ENCODE measurements around the gene KCTD2. TPM values are rescaled to one million over a fixed set of nuclear protein-coding genes. Genes with fewer than 3 reads are reported as not detected.
A peak's percentile ranks its signal among the peaks of the same experiment; 100 is the strongest.

The KCTD2 gene
- total RNA-seq, 1 donor: 20.2 TPM

DNA sequence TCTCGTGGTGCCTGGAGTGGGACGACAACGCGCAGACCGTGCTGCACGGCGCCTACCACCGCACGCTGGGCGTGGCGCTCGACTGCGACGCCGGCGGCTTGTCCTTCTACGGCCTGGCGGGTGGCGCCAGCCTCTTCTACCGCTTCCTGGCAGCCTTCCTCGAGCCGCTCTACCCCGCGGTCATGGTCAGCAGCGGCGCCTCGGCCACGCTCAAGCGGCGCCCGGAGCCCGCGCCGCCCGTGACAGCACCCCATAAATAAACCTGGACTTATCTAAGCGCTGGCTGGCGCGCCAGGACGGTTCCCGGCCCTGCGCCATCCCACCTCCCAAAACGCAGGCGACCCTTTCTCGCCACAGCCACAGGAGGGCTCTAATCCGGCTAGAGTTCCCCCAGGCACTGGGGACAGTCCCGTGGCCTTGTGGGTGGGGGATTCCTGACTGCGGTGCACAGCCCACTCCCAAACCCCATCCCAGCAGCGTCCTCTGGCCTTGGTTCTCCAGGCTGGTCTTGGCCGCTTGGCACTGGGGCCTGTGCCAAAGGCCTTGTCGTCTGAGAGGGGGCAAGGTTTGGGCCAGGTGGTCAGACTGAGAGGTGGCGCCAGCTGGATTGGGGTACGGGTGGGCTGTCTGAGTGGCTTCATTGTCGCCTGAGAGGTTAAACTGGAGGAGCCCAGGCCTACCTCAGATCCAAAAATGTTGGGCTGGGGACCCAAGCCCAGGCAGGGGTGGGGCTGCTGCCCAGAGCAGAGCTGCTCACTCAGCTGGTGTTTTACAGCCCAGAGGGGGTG lies 30.7 kb downstream of the KCTD2 start:
- TF ChIP-seq, protein P1, sequence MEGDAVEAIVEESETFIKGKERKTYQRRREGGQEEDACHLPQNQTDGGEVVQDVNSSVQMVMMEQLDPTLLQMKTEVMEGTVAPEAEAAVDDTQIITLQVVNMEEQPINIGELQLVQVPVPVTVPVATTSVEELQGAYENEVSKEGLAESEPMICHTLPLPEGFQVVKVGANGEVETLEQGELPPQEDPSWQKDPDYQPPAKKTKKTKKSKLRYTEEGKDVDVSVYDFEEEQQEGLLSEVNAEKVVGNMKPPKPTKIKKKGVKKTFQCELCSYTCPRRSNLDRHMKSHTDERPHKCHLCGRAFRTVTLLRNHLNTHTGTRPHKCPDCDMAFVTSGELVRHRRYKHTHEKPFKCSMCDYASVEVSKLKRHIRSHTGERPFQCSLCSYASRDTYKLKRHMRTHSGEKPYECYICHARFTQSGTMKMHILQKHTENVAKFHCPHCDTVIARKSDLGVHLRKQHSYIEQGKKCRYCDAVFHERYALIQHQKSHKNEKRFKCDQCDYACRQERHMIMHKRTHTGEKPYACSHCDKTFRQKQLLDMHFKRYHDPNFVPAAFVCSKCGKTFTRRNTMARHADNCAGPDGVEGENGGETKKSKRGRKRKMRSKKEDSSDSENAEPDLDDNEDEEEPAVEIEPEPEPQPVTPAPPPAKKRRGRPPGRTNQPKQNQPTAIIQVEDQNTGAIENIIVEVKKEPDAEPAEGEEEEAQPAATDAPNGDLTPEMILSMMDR (IDR thresholded peaks at IDR 0.05; ENCODE audit: insufficient read depth, low read length): no peak
- no peak overlapping the region for H3K4me3 ChIP-seq (ENCODE audit: low read depth, low read length)
- no peak for DNase-seq (ENCODE audit: low read depth)

- TF ChIP-seq, protein P1 (IDR thresholded peaks at IDR 0.05; ENCODE audit: insufficient read depth, low read length): no peak
- H3K4me3 ChIP-seq (ENCODE audit: low read depth, low read length): no peak overlapping the region
- DNase-seq (ENCODE audit: low read depth): peak; percentile 66
Measured at GRCh38 chr17:75078284-75079022, 31.4 kb downstream of the KCTD2 start.

- TF ChIP-seq, protein P1 (IDR thresholded peaks at IDR 0.05; ENCODE audit: insufficient read depth, low read length): no peak
- no peak overlapping the region for H3K4me3 ChIP-seq (ENCODE audit: low read depth, low read length)
- DNase-seq (ENCODE audit: low read depth): no peak
Measured at GRCh38 chr17:75079023-75079373, 32.0 kb downstream of the KCTD2 start.

- TF ChIP-seq, protein P1 (IDR thresholded peaks at IDR 0.05; ENCODE audit: insufficient read depth, low read length): no peak
- DNase-seq (ENCODE audit: low read depth): no peak
- H3K4me3 ChIP-seq (ENCODE audit: low read depth, low read length): no peak overlapping the region
Measured at GRCh38 chr17:75081611-75082540, 34.9 kb downstream of the KCTD2 start.

GRCh38 chr17:75082683-75083082 lies 35.7 kb downstream of the KCTD2 start:
- TF ChIP-seq, protein P1 (IDR thresholded peaks at IDR 0.05; ENCODE audit: insufficient read depth, low read length): no peak
- no peak for DNase-seq (ENCODE audit: low read depth)
- no peak overlapping the region for H3K4me3 ChIP-seq (ENCODE audit: low read depth, low read length)

DNA sequence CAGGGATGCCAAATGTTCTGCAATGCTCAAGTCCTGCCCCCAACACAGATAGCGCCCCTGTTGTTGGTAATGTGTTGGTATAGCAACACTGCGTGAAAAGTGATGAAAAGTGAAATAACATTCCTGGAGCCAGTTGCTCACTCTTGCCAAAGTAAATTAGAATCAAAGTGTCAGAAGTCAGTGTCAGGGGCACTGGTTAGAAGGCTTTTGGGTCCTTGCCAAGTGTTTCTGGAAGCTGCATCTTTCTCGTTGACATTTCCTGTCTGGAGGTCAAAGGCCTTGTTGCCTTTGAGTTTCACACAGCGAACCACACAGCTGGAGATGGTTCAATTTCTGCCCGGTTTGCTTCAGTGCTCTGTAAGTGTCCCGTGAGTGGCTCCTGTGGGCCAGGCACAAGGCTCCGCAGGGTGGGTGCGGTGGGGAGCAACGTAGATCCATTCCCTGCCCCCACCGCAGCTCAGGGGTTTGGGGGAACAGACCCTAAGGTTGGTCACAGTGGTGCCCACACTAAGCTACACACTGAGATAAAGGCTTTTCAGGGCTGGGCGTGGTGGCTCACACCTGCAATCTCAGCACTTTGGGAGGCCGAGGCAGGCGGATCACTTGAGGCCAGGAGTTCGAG lies 37.1 kb downstream of the KCTD2 start:
- H3K4me3 ChIP-seq (ENCODE audit: low read depth, low read length): no peak overlapping the region
- no peak for DNase-seq (ENCODE audit: low read depth)
- TF ChIP-seq, protein P1 (IDR thresholded peaks at IDR 0.05; ENCODE audit: insufficient read depth, low read length): no peak
